ENCODE data around the gene GFAP.

GFAP gene

GRCh38 chr17:44878627-44879221 is 36.6 kb downstream of the GFAP start:
- Histone ChIP-seq H3K9me3 (ENCODE audit: control insufficient read depth, insufficient read depth, low read depth, low read length) (no peaks in the 10 kb centered on the region), H3K4me3 (ENCODE audit: low read depth, low read length) (no peak overlapping the region), H3K36me3 (ENCODE audit: control insufficient read depth in 2 of 2, insufficient read depth in 1 of 2, low read length in 2 of 2) (peaks cover 85 to 91% of the 10 kb centered on the region in 2 experiments), H3K4me1 (ENCODE audit: control insufficient read depth, insufficient read depth, low read length) (no peaks in the 10 kb centered on the region), H3K27ac (ENCODE audit: extremely low read depth, low read depth, low read length) (no peak overlapping the region)
- 0 out of 2 replicates have a peak, but pooled peaks have one; percentile 52 for TF ChIP-seq ZNF660 (tag by site-specific recombination; IDR thresholded peaks at IDR 0.05)
- peak; percentile 38 for TF ChIP-seq ZNF654 (tag by site-specific recombination; IDR thresholded peaks at IDR 0.05; ENCODE audit: low read depth)
- no peak for TF ChIP-seq ZFP37 (tag by site-specific recombination; IDR thresholded peaks at IDR 0.05)
- no peak for TF ChIP-seq ZNF777 (tag by site-specific recombination; IDR thresholded peaks at IDR 0.05; ENCODE audit: borderline replicate concordance)
- POLR2A ChIA-PET: interaction anchor here (1.3 to 1.7 kb wide), 3 partner anchors 20 to 103 kb away, joined by 3 to 9 read pairs (median 4); partner anchors contain the start of gene EFTUD2
- CTCF ChIA-PET: interaction anchor here (0.6 to 13.6 kb wide), 37 partner anchors 9 to 1879 kb away, joined by 3 to 221 read pairs (median 5); partner anchors contain the start of genes EFTUD2 and HIGD1B

GRCh38 chr17:44877121-44877520 is 38.2 kb downstream of the GFAP start:
- H3K27ac ChIP-seq (ENCODE audit: extremely low read depth, low read depth, low read length): no peak overlapping the region
- ChIA-PET CTCF (interaction anchor here (0.5 to 13.6 kb wide), 10 partner anchors 10 to 432 kb away, joined by 3 to 221 read pairs (median 4); a partner anchor contains a TSS), POLR2A (interaction anchor here (0.7 to 1.3 kb wide), 3 partner anchors 95 to 271 kb away, joined by 3 to 4 read pairs (median 4); partner anchors contain the start of gene HEXIM1)
- H3K9me3 ChIP-seq (ENCODE audit: control insufficient read depth, insufficient read depth, low read depth, low read length): no peaks in the 10 kb centered on the region
- TF ChIP-seq ZNF311 (tag by site-specific recombination; IDR thresholded peaks at IDR 0.05; ENCODE audit: borderline replicate concordance): no peak
- no peak for TF ChIP-seq ZNF324 (tag by site-specific recombination; IDR thresholded peaks at IDR 0.05)
- TF ChIP-seq ZNF155 (tag by site-specific recombination; IDR thresholded peaks at IDR 0.05): no peak
- no peak for TF ChIP-seq ZFP37 (tag by site-specific recombination; IDR thresholded peaks at IDR 0.05)
- no peak for TF ChIP-seq ZNF488 (tag by site-specific recombination; IDR thresholded peaks at IDR 0.05)
- no peak for TF ChIP-seq GFI1B (tag by site-specific recombination; IDR thresholded peaks at IDR 0.05)
- no peak for TF ChIP-seq ZNF792 (tag by site-specific recombination; IDR thresholded peaks at IDR 0.05)
- TF ChIP-seq ZNF596 (tag by site-specific recombination; IDR thresholded peaks at IDR 0.05): no peak
- TF ChIP-seq ZNF704 (tag by site-specific recombination; IDR thresholded peaks at IDR 0.05): no peak
- TF ChIP-seq, protein P1, sequence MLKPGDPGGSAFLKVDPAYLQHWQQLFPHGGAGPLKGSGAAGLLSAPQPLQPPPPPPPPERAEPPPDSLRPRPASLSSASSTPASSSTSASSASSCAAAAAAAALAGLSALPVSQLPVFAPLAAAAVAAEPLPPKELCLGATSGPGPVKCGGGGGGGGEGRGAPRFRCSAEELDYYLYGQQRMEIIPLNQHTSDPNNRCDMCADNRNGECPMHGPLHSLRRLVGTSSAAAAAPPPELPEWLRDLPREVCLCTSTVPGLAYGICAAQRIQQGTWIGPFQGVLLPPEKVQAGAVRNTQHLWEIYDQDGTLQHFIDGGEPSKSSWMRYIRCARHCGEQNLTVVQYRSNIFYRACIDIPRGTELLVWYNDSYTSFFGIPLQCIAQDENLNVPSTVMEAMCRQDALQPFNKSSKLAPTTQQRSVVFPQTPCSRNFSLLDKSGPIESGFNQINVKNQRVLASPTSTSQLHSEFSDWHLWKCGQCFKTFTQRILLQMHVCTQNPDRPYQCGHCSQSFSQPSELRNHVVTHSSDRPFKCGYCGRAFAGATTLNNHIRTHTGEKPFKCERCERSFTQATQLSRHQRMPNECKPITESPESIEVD (tag by site-specific recombination; IDR thresholded peaks at IDR 0.05): no peak
- no peak for TF ChIP-seq ZNF585B (tag by site-specific recombination; IDR thresholded peaks at IDR 0.05)
- no peak for TF ChIP-seq ZBTB20 (tag by site-specific recombination; IDR thresholded peaks at IDR 0.05)
- TF ChIP-seq ZNF677 (tag by site-specific recombination; IDR thresholded peaks at IDR 0.05): no peak
- TF ChIP-seq IKZF3 (tag by site-specific recombination; IDR thresholded peaks at IDR 0.05): no peak
- no peak for TF ChIP-seq ZNF138 (tag by site-specific recombination; IDR thresholded peaks at IDR 0.05; ENCODE audit: borderline replicate concordance)
- TF ChIP-seq ZNF610 (tag by site-specific recombination; IDR thresholded peaks at IDR 0.05; ENCODE audit: borderline replicate concordance): no peak
- H3K36me3 ChIP-seq (ENCODE audit: control insufficient read depth in 2 of 2, insufficient read depth in 1 of 2, low read length in 2 of 2): peaks cover 76 to 90% of the 10 kb centered on the region in 2 experiments
- no peak overlapping the region for H3K4me3 ChIP-seq (ENCODE audit: low read depth, low read length)
- H3K4me1 ChIP-seq (ENCODE audit: control insufficient read depth, insufficient read depth, low read length): no peaks in the 10 kb centered on the region

Measured in HEK293 (cell line).